HG03139 (cell line): Measurements from ENCODE around the gene LARP1B.
"Not testable (repeated sequence)": the region's sequence is repeated elsewhere in the genome, so short reads cannot be mapped to it uniquely, and the experiment has no call there.

Source experiments
- ATAC-seq: cut with Tn5 transposase; IDR thresholded peaks from one replicate; pipeline ENCODE4 v1.9.1; 2021; ENCODE audit not compliant: unreplicated experiment

The LARP1B gene

GRCh38 chr4:128220286-128221235, 159.4 kb downstream of the LARP1B start:
- peak; percentile 87 for ATAC-seq

- ATAC-seq = no peak
Observed at GRCh38 chr4:128221586-128221985, 160.5 kb downstream of the LARP1B start.

- no peak for ATAC-seq
Observed at GRCh38 chr4:128225148-128225547, 164.0 kb downstream of the LARP1B start.

- ATAC-seq = no peak
Observed at GRCh38 chr4:128227991-128228571, 167.0 kb downstream of the LARP1B start.

- no peak for ATAC-seq
Observed at GRCh38 chr4:128228845-128229795, 168.0 kb downstream of the LARP1B start.

GRCh38 chr4:128232719-128233118, 171.6 kb downstream of the LARP1B start:
- ATAC-seq = no peak

GRCh38 chr4:128234836-128235235, 173.7 kb downstream of the LARP1B start:
- no peak for ATAC-seq

- no peak for ATAC-seq
Observed at GRCh38 chr4:128241019-128241418, 179.9 kb downstream of the LARP1B start.

- no peak for ATAC-seq
Observed at GRCh38 chr4:128241425-128241913, 180.4 kb downstream of the LARP1B start.

- no peak for ATAC-seq
Observed at GRCh38 chr4:128241981-128242380, 180.9 kb downstream of the LARP1B start.

- ATAC-seq = no peak
Observed at GRCh38 chr4:128242601-128243000, 181.5 kb downstream of the LARP1B start.

- ATAC-seq = no peak
Observed at GRCh38 chr4:128244379-128244778, 183.3 kb downstream of the LARP1B start.

- not testable (repeated sequence) for ATAC-seq
Observed at GRCh38 chr4:128245391-128245790, 184.3 kb downstream of the LARP1B start.

- no peak for ATAC-seq
Observed at GRCh38 chr4:128247906-128248305, 186.8 kb downstream of the LARP1B start.

GRCh38 chr4:128249787-128250668, 188.9 kb downstream of the LARP1B start:
- ATAC-seq = no peak

GRCh38 chr4:128255906-128256305, 194.8 kb downstream of the LARP1B start:
- ATAC-seq = no peak

- ATAC-seq = no peak
Observed at GRCh38 chr4:128256539-128256938, 195.4 kb downstream of the LARP1B start.

GRCh38 chr4:128258166-128258565, 197.1 kb downstream of the LARP1B start:
- not testable (repeated sequence) for ATAC-seq

- not testable (repeated sequence) for ATAC-seq
Observed at GRCh38 chr4:128259889-128260288, 198.8 kb downstream of the LARP1B start.
